WTC11 (cell line): ENCODE measurements around the gene CADM4. TPM values are rescaled to one million over a fixed set of nuclear protein-coding genes. Genes with fewer than 3 reads are reported as not detected.
"Not testable (repeated sequence)": the region's sequence is repeated elsewhere in the genome, so short reads cannot be mapped to it uniquely, and the experiment has no call there.

Source experiments
- ATAC-seq: fragments of 200-7000 bp; cut with Tn5 transposase; 2 replicates; pipeline ENCODE4 v1.10.0; 2021; ENCODE audit warnings: mild to moderate bottlenecking, moderate library complexity
- CTCF ChIA-PET: fragments of 300-600 bp; sonication (Branson Sonifier 250); formaldehyde crosslinking; loops from one replicate; lab custom pipeline; 2021; ENCODE audit warnings: antibody characterized with exemption; lab: Charles Lee
- POLR2A ChIA-PET: fragments of 350-600 bp; sonication (Branson Sonifier 250); formaldehyde crosslinking; loops from one replicate; lab custom pipeline; 2021; ENCODE audit warnings: antibody characterized with exemption; lab: Charles Lee
- DNase-seq: peaks from one replicate; pipeline ENCODE4 v3.0.0; 2021; ENCODE audit warnings: low spot score
- H3K27ac Mint-ChIP-seq: 2 replicates; pipeline ENCODE4 v1.8.0; 2021; ENCODE audit warnings: mixed read lengths
- H3K27me3 Mint-ChIP-seq: 2 replicates; pipeline ENCODE4 v1.8.0; 2021; ENCODE audit warnings: low read depth, mild to moderate bottlenecking, moderate library complexity, mixed read lengths
- H3K36me3 Mint-ChIP-seq: 2 replicates; pipeline ENCODE4 v1.8.0; 2021; ENCODE audit warnings: mixed read lengths
- H3K4me1 Mint-ChIP-seq: 2 replicates; pipeline ENCODE4 v1.8.0; 2022; ENCODE audit warnings: mixed read lengths
- H3K4me3 Mint-ChIP-seq: 2 replicates; pipeline ENCODE4 v1.8.0; 2021; ENCODE audit warnings: mild to moderate bottlenecking, moderate library complexity, mixed read lengths
- H3K9me3 Mint-ChIP-seq: 2 replicates; pipeline ENCODE4 v1.8.0; 2021; ENCODE audit warnings: mixed read lengths
- ELF4 ChIP-seq: sonication (generic); formaldehyde crosslinking; IDR thresholded peaks from 2 replicates; pipeline ENCODE4 v1.8.1; 2022; ENCODE audit warnings: low read depth, mild to moderate bottlenecking, moderate library complexity, missing genetic modification reagents
- ERG ChIP-seq: fragments of 250-450 bp; sonication (Bioruptor Pico); IDR thresholded peaks from 2 replicates; pipeline ENCODE4 v1.8.0; 2021; ENCODE audit warnings: mild to moderate bottlenecking
- FOXK1 ChIP-seq: sonication (generic); formaldehyde crosslinking; IDR thresholded peaks from 2 replicates; pipeline ENCODE4 v1.8.0; 2022; ENCODE audit warnings: mild to moderate bottlenecking, moderate library complexity, missing genetic modification reagents
- NFATC4 ChIP-seq: fragments of 250-450 bp; sonication (Bioruptor Pico); IDR thresholded peaks from 2 replicates; pipeline ENCODE4 v1.9.0; 2021; ENCODE audit warnings: mild to moderate bottlenecking
- NR2C2 ChIP-seq: sonication (generic); formaldehyde crosslinking; IDR thresholded peaks from 2 replicates; pipeline ENCODE4 v1.8.0; 2022; ENCODE audit warnings: mild to moderate bottlenecking, missing genetic modification reagents
- RELA ChIP-seq: sonication (generic); formaldehyde crosslinking; IDR thresholded peaks from 2 replicates; pipeline ENCODE4 v1.8.1; 2022; ENCODE audit warnings: missing genetic modification reagents, mild to moderate bottlenecking, borderline replicate concordance
- SMAD4 ChIP-seq: sonication (generic); formaldehyde crosslinking; IDR thresholded peaks from 2 replicates; pipeline ENCODE4 v1.8.0; 2022; ENCODE audit warnings: mild to moderate bottlenecking, missing genetic modification reagents
- SOX15 ChIP-seq: fragments of 250-450 bp; sonication (Bioruptor Pico); IDR thresholded peaks from 2 replicates; pipeline ENCODE4 v1.9.0; 2021; ENCODE audit warnings: mild to moderate bottlenecking
- TCF7 ChIP-seq: sonication (generic); formaldehyde crosslinking; IDR thresholded peaks from 2 replicates; pipeline ENCODE4 v1.8.0; 2022; ENCODE audit warnings: mild to moderate bottlenecking, low read depth, missing genetic modification reagents, moderate library complexity
- ZBTB21 ChIP-seq: sonication (generic); formaldehyde crosslinking; IDR thresholded peaks from 2 replicates; pipeline ENCODE4 v1.8.1; 2023; ENCODE audit warnings: mild to moderate bottlenecking, missing genetic modification reagents, borderline replicate concordance
- ZNF281 ChIP-seq: sonication (generic); formaldehyde crosslinking; IDR thresholded peaks from 2 replicates; pipeline ENCODE4 v1.8.0; 2023; ENCODE audit warnings: mild to moderate bottlenecking, missing genetic modification reagents
- ZNF317 ChIP-seq: sonication (generic); formaldehyde crosslinking; IDR thresholded peaks from 2 replicates; pipeline ENCODE4 v1.8.1; 2023; ENCODE audit warnings: low read depth, mild to moderate bottlenecking, moderate library complexity, missing genetic modification reagents, borderline replicate concordance
- ZNF532 ChIP-seq: fragments of 250-450 bp; sonication (Bioruptor Pico); IDR thresholded peaks from 2 replicates; pipeline ENCODE4 v1.9.0; 2021; ENCODE audit warnings: mild to moderate bottlenecking, borderline replicate concordance
- total RNA-seq: library from RNA; stranded (reverse); gene quantifications from 3 replicates; pipeline ENCODE4 v1.2.3, GENCODE V29; 2021
- TF ChIP-seq, protein P1 (sequence below): sonication (generic); formaldehyde crosslinking; IDR thresholded peaks from 2 replicates; pipeline ENCODE4 v1.8.1; 2023; ENCODE audit warnings: mild to moderate bottlenecking, missing genetic modification reagents
- TF ChIP-seq, protein P2 (sequence below): sonication (generic); formaldehyde crosslinking; IDR thresholded peaks from 2 replicates; pipeline ENCODE4 v1.8.1; 2022; ENCODE audit warnings: mild to moderate bottlenecking, missing genetic modification reagents, moderate library complexity, borderline replicate concordance
- TF ChIP-seq, protein P3 (sequence below): sonication (generic); formaldehyde crosslinking; IDR thresholded peaks from 2 replicates; pipeline ENCODE4 v1.8.0; 2022; ENCODE audit warnings: mild to moderate bottlenecking, missing genetic modification reagents

The CADM4 gene
- total RNA-seq, 1 experiment from 2014 or later: 13.3 TPM

- TF ChIP-seq ZNF317 (CRISPR knock-in tag) (no peak), NR2C2 (CRISPR knock-in tag) (no peak), ELF4 (CRISPR knock-in tag) (no peak), NFATC4 (CRISPR knock-in tag) (no peak), ZBTB21 (CRISPR knock-in tag) (no peak)
- TF ChIP-seq, protein P1, sequence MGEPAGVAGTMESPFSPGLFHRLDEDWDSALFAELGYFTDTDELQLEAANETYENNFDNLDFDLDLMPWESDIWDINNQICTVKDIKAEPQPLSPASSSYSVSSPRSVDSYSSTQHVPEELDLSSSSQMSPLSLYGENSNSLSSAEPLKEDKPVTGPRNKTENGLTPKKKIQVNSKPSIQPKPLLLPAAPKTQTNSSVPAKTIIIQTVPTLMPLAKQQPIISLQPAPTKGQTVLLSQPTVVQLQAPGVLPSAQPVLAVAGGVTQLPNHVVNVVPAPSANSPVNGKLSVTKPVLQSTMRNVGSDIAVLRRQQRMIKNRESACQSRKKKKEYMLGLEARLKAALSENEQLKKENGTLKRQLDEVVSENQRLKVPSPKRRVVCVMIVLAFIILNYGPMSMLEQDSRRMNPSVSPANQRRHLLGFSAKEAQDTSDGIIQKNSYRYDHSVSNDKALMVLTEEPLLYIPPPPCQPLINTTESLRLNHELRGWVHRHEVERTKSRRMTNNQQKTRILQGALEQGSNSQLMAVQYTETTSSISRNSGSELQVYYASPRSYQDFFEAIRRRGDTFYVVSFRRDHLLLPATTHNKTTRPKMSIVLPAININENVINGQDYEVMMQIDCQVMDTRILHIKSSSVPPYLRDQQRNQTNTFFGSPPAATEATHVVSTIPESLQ (CRISPR knock-in tag): no peak
These were observed 33.0 kb downstream of the CADM4 start (continued) for GRCh38 chr19:43606569-43607229.

GRCh38 chr19:43605875-43606568 is 33.6 kb downstream of the CADM4 start:
- POLR2A ChIA-PET: interaction anchor here (0.7 to 1.4 kb wide), 2 partner anchors 10 to 1482 kb away, joined by 3 to 4 read pairs; partner anchors contain the start of genes IRGQ and ZNF576
- no peaks in the 10 kb centered on the region for H3K36me3 Mint-ChIP-seq
- H3K9me3 Mint-ChIP-seq: no peaks in the 10 kb centered on the region
- H3K4me1 Mint-ChIP-seq: peaks cover 6% of the 10 kb centered on the region; the same call in 1 of the 2 replicates
- H3K27ac Mint-ChIP-seq: no peak overlapping the region
- no peak for DNase-seq
- H3K4me3 Mint-ChIP-seq: no peak overlapping the region
- no peak for ATAC-seq
- TF ChIP-seq NFATC4 (CRISPR knock-in tag) (no peak), RELA (CRISPR knock-in tag) (no peak), FOXK1 (CRISPR knock-in tag) (no peak), SMAD4 (CRISPR knock-in tag) (no peak), SOX15 (CRISPR knock-in tag) (no peak), ZNF532 (no peak), ZNF281 (CRISPR knock-in tag) (no peak), ERG (no peak), TCF7 (CRISPR knock-in tag) (no peak)
- TF ChIP-seq, protein P2, sequence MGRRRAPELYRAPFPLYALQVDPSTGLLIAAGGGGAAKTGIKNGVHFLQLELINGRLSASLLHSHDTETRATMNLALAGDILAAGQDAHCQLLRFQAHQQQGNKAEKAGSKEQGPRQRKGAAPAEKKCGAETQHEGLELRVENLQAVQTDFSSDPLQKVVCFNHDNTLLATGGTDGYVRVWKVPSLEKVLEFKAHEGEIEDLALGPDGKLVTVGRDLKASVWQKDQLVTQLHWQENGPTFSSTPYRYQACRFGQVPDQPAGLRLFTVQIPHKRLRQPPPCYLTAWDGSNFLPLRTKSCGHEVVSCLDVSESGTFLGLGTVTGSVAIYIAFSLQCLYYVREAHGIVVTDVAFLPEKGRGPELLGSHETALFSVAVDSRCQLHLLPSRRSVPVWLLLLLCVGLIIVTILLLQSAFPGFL (CRISPR knock-in tag): no peak
- TF ChIP-seq, protein P3, sequence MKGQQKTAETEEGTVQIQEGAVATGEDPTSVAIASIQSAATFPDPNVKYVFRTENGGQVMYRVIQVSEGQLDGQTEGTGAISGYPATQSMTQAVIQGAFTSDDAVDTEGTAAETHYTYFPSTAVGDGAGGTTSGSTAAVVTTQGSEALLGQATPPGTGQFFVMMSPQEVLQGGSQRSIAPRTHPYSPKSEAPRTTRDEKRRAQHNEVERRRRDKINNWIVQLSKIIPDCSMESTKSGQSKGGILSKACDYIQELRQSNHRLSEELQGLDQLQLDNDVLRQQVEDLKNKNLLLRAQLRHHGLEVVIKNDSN (CRISPR knock-in tag): no peak
- H3K27me3 Mint-ChIP-seq: no peaks in the 10 kb centered on the region
- CTCF ChIA-PET: interaction anchor here (1.0 to 2.4 kb wide), 4 partner anchors 11 to 71 kb away, joined by 3 to 8 read pairs (median 4); no protein-coding TSS in a partner anchor

DNA sequence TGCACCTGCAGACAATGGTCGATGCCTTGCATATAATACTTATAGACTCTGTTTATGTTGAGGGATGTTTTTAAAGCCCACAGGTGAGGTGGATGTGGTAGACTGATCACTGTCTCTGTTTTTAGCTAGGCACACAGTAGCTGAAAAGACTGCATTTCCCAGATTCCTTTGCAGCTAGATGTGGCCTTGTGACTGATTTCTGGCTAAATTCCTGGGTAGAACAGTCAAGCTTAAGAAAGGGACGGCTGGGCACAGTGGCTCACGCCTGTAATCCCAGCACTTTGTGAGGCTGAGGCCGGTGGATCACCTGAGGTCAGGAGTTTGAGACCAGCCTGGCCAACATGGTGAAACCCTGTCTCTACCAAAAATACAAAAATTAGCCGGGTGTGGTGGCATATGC is 39.3 kb downstream of the CADM4 start:
- H3K36me3 Mint-ChIP-seq, ATAC-seq, H3K9me3 Mint-ChIP-seq, DNase-seq, H3K27ac Mint-ChIP-seq, POLR2A ChIA-PET, H3K27me3 Mint-ChIP-seq, H3K4me3 Mint-ChIP-seq: not testable (repeated sequence)
- peaks cover 17% of the 10 kb centered on the region for H3K4me1 Mint-ChIP-seq
- CTCF ChIA-PET: interaction anchor here (0.5 kb wide), 1 partner anchor 69 kb away, joined by 3 read pairs; the partner anchor contains the start of gene PLAUR
